Gastrocnemius medialis (tissue), 4 donors: ENCODE results near the gene KATNAL1. TPM values are rescaled to one million over a fixed set of nuclear protein-coding genes. Genes with fewer than 3 reads are reported as not detected.
A peak's percentile ranks its signal among the peaks of the same experiment; 100 is the strongest.

Experiments
- ATAC-seq, 2 donors: fragments of 150-250 bp; one replicate each; pipeline ENCODE4 v1.9.1; 2016
- DNase-seq, 2 donors: peaks; one replicate each; pipeline ENCODE4 v3.0.0-alpha.2; 2019
- H3K27ac ChIP-seq, 4 donors: fragments of 200-600 bp; sonication (generic); 1 replicate in 1 of 4; 2 replicates in 3 of 4; pipeline ENCODE4 v1.5.1; 2016 to 2018; ENCODE audit warnings: mild to moderate bottlenecking in 2 of 4, moderate library complexity in 1 of 4
- H3K27me3 ChIP-seq, 3 donors: fragments of 200-600 bp; sonication (generic) in 2 of 3; 1 replicate in 1 of 3; 2 replicates in 2 of 3; pipeline versions ENCODE4 v1.5.1 to v1.6.0; 2016 to 2019; ENCODE audit warnings: mild to moderate bottlenecking in 1 of 3, moderate library complexity in 1 of 3
- H3K36me3 ChIP-seq, 2 donors: fragments of 200-600 bp; sonication (generic) in 1 of 2; one replicate each; pipeline ENCODE4 v1.5.1; 2017 to 2018
- H3K4me1 ChIP-seq, 2 donors: fragments of 200-600 bp; sonication (generic) in 1 of 2; one replicate each; pipeline ENCODE4 v1.5.1; 2016 to 2017; ENCODE audit warnings: mild to moderate bottlenecking in 2 of 2
- H3K4me3 ChIP-seq, 4 donors: fragments of 200-600 bp; sonication (generic) in 3 of 4; 1 replicate in 1 of 4; 2 replicates in 3 of 4; pipeline ENCODE4 v1.5.1; 2016 to 2019; ENCODE audit warnings: mild to moderate bottlenecking in 2 of 4
- H3K9me3 ChIP-seq, 3 donors: fragments of 200-600 bp; sonication (generic) in 2 of 3; 1 replicate in 1 of 3; 2 replicates in 2 of 3; pipeline ENCODE4 v1.5.1; 2016 to 2019
- POLR2A ChIP-seq, 2 donors: fragments of 450-650 bp; IDR thresholded peaks; one replicate each; pipeline ENCODE4 v1.6.1; 2017; ENCODE audit warnings: antibody characterized with exemption in 2 of 2, mild to moderate bottlenecking in 2 of 2, moderate library complexity in 2 of 2
- in situ Hi-C, 4 donors: fragments of 200-750 bp; cut with MboI; loops; one replicate each; pipeline versions ENCODE4 v1.15.0 to v1.8.0; 2017; ENCODE audit warnings: low sequenced_read_pairs in 4 of 4
- intact Hi-C: fragments of 100-400 bp; cut with DNase I; formaldehyde crosslinking; loops from one replicate; pipeline ENCODE4 v1.15.1; 2023; ENCODE audit warnings: low total_unique reads
- total RNA-seq, 4 donors: library from RNA; depleted of rRNA; stranded (reverse); fragments of >200 nt; gene quantifications; one replicate each; pipeline versions ENCODE4 v1.1.0 to v1.2.3, GENCODE V29; 2016
- TF ChIP-seq, protein P1 (sequence below), 5 experiments: fragments of 450-650 bp in 3 of 5; fragments of 200-600 bp in 2 of 5; sonication (generic) in 2 of 5; IDR thresholded peaks in 4 of 5; conservative IDR thresholded peaks in 1 of 5; 1 replicate in 4 of 5; 2 replicates in 1 of 5; pipeline ENCODE4 v1.5.1; 2016 to 2019; ENCODE audit warnings: antibody characterized with exemption in 5 of 5, mild to moderate bottlenecking in 3 of 5, moderate library complexity in 3 of 5

KATNAL1 gene
- total RNA-seq, 4 donors from 2014 or later, result 10.2 to 18.9 (median 12.1) TPM

GRCh38 chr13:30241532-30241931 lies 65.8 kb downstream of the KATNAL1 start:
- peak in 1 of 2 donors; percentile 13 for DNase-seq
- TF ChIP-seq, protein P1, sequence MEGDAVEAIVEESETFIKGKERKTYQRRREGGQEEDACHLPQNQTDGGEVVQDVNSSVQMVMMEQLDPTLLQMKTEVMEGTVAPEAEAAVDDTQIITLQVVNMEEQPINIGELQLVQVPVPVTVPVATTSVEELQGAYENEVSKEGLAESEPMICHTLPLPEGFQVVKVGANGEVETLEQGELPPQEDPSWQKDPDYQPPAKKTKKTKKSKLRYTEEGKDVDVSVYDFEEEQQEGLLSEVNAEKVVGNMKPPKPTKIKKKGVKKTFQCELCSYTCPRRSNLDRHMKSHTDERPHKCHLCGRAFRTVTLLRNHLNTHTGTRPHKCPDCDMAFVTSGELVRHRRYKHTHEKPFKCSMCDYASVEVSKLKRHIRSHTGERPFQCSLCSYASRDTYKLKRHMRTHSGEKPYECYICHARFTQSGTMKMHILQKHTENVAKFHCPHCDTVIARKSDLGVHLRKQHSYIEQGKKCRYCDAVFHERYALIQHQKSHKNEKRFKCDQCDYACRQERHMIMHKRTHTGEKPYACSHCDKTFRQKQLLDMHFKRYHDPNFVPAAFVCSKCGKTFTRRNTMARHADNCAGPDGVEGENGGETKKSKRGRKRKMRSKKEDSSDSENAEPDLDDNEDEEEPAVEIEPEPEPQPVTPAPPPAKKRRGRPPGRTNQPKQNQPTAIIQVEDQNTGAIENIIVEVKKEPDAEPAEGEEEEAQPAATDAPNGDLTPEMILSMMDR (IDR thresholded peaks at IDR 0.05 in 4 of 5, conservative IDR thresholded peaks at IDR 0.05 in 1 of 5), result no peak
- TF ChIP-seq POLR2A (IDR thresholded peaks at IDR 0.05), result no peak
- H3K4me3 ChIP-seq, result no peak overlapping the region
- no peaks in the 10 kb centered on the region for H3K36me3 ChIP-seq
- no peaks in the 10 kb centered on the region for H3K4me1 ChIP-seq
- intact Hi-C loops (no loop called here), in situ Hi-C loops (no loop called here)
- no peak for ATAC-seq
- no peak overlapping the region for H3K27ac ChIP-seq
- H3K9me3 ChIP-seq, result no peaks in the 10 kb centered on the region
- no peaks in the 10 kb centered on the region for H3K27me3 ChIP-seq

DNA sequence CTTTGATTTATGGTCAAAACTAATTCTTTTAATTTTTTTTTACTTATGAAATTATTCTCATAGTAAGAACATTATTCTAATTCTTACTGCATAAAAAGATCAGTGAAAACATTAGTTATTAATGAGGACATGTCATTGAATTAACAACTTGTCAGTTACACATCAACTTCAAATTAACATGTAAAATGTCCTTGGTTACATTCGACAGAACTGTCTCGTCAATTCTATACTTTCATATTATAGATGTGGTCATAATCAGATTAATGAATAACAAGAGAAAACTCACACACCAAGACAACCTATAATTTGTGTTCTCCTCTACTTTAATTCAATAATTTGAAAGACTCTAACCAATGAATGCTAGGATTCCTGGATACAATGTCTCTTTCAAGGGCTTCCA lies 66.7 kb downstream of the KATNAL1 start:
- TF ChIP-seq, protein P1 (IDR thresholded peaks at IDR 0.05 in 4 of 5, conservative IDR thresholded peaks at IDR 0.05 in 1 of 5), result no peak
- TF ChIP-seq POLR2A (IDR thresholded peaks at IDR 0.05), result no peak
- H3K27ac ChIP-seq, result no peak overlapping the region
- H3K27me3 ChIP-seq, result no peaks in the 10 kb centered on the region
- intact Hi-C loops (no loop called here), in situ Hi-C loops (no loop called here)
- H3K4me1 ChIP-seq, result no peaks in the 10 kb centered on the region
- no peak overlapping the region for H3K4me3 ChIP-seq
- ATAC-seq (no peak), DNase-seq (no peak)
- no peaks in the 10 kb centered on the region for H3K36me3 ChIP-seq
- H3K9me3 ChIP-seq, result no peaks in the 10 kb centered on the region

DNA sequence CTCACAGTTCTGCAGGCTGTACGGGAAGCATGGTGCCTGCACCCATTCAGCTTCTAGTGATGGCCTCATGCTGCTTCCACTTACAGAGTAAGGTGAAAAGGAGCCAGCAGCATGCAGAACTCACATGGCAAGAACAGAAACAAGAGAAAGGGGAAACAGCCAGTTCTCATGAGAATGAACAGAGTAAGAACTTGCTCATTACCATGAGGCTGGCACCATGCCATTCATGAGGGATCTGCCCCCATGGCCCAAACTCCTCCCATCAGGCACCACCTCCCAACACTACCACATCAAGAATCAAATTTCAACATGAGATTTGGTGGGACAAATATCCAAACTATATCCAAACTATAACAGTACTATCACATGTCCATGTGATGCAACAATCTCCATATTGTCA lies 72.1 kb downstream of the KATNAL1 start:
- intact Hi-C loops, result no loop called here
- no peaks in the 10 kb centered on the region for H3K4me1 ChIP-seq
- ATAC-seq, result no peak

DNA sequence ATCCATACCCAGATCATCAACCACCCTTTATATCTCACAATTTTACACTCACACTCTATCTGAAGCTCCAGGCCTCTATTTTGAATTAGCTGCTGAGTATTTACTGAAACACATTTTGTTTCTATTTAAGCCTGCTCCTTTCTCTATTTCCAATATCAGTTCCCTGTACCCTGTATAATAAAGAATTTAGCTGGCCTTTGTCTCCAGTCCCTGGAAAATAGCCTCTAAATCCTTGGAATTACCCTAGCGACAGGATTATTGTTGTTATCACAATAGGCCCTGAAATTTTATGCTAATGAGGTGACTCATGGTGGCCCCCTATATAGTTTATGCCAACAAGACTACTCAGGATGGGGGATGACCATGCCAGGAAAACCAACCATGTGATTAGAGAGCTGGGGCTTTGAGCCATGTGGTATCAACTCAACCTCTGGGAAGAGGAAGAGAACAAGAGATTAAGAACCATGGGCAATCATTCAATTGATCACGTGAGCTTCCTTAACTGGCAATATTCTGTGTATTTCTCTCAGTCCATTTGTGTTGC lies 72.7 kb downstream of the KATNAL1 start:
- H3K4me1 ChIP-seq, result no peaks in the 10 kb centered on the region
- no peaks in the 10 kb centered on the region for H3K9me3 ChIP-seq
- no peak overlapping the region for H3K4me3 ChIP-seq
- intact Hi-C loops, result no loop called here
- no peak for ATAC-seq
- TF ChIP-seq POLR2A (IDR thresholded peaks at IDR 0.05), result no peak
- TF ChIP-seq, protein P1 (IDR thresholded peaks at IDR 0.05 in 4 of 5, conservative IDR thresholded peaks at IDR 0.05 in 1 of 5), result no peak
- DNase-seq, result no peak
- H3K36me3 ChIP-seq, result peaks cover 0 to 11% of the 10 kb centered on the region in 2 donors
- no peak overlapping the region for H3K27ac ChIP-seq
- H3K27me3 ChIP-seq, result no peaks in the 10 kb centered on the region
- in situ Hi-C loops, result no loop called here

More for the DNA sequence above, 72.1 kb downstream of the KATNAL1 start:
- Histone ChIP-seq H3K9me3 (no peaks in the 10 kb centered on the region), H3K36me3 (peaks cover 0 to 8% of the 10 kb centered on the region in 2 donors), H3K27ac (no peak overlapping the region), H3K27me3 (no peaks in the 10 kb centered on the region), H3K4me3 (no peak overlapping the region)
- in situ Hi-C loops, result no loop called here
- no peak for DNase-seq
- TF ChIP-seq POLR2A (IDR thresholded peaks at IDR 0.05), result no peak
- TF ChIP-seq, protein P1 (IDR thresholded peaks at IDR 0.05 in 4 of 5, conservative IDR thresholded peaks at IDR 0.05 in 1 of 5), result no peak

GRCh38 chr13:30224732-30225131 lies 82.6 kb downstream of the KATNAL1 start:
- no peaks in the 10 kb centered on the region for H3K9me3 ChIP-seq
- in situ Hi-C loops, result no loop called here
- no peaks in the 10 kb centered on the region for H3K27me3 ChIP-seq
- no peak overlapping the region for H3K4me3 ChIP-seq
- no peak overlapping the region for H3K27ac ChIP-seq
- no peak for TF ChIP-seq POLR2A (IDR thresholded peaks at IDR 0.05)
- TF ChIP-seq, protein P1 (IDR thresholded peaks at IDR 0.05 in 4 of 5, conservative IDR thresholded peaks at IDR 0.05 in 1 of 5), result no peak
- intact Hi-C loops, result no loop called here
- no peak for ATAC-seq
- H3K36me3 ChIP-seq, result peaks cover 2 to 40% of the 10 kb centered on the region in 2 donors
- no peak for DNase-seq
- no peaks in the 10 kb centered on the region for H3K4me1 ChIP-seq
